IMR-90 (cell line): Measurements from ENCODE around the gene TMEM184C. TPM values are rescaled to one million over a fixed set of nuclear protein-coding genes. Genes with fewer than 3 reads are reported as not detected.

Experiments
- ATAC-seq: fragments of 200-7000 bp; cut with Tn5 transposase; 2 replicates; pipeline ENCODE4 v1.9.1; 2020; ENCODE audit warnings: low read depth, mild to moderate bottlenecking, moderate library complexity
- BruUV-seq: library from RNA; stranded (reverse); fragments of 400-500 nt; replicated peaks from 2 replicates; lab custom pipeline; 2021; lab: Mats Ljungman, UMichigan
- CTCF ChIA-PET: fragments of 300-600 bp; formaldehyde crosslinking; extraction: SDS; loops from one replicate; lab custom pipeline; 2021; ENCODE audit warnings: antibody characterized with exemption; lab: Yijun Ruan, JAX
- POLR2A ChIA-PET: fragments of 300-600 bp; sonication (Branson Sonifier 250); formaldehyde crosslinking; loops from one replicate; lab custom pipeline; 2022; ENCODE audit warnings: antibody characterized with exemption; ENCODE audit not compliant: unreplicated experiment; lab: Charles Lee
- DNase-seq: peaks from one replicate; pipeline ENCODE4 v3.0.0; 2013
- H2AFZ ChIP-seq: replicated peaks from 2 replicates; pipeline ENCODE3; 2013; ENCODE audit warnings: low read length, mild to moderate bottlenecking; ENCODE audit not compliant: poor library complexity
- H2AK5ac ChIP-seq: 2 replicates; pipeline ENCODE4 v1.6.1; 2013; ENCODE audit warnings: low read depth, low read length, inconsistent platforms
- H2AK9ac ChIP-seq: replicated peaks from 2 replicates; pipeline ENCODE3; 2013; ENCODE audit warnings: mild to moderate bottlenecking, low read depth, low read length, moderate library complexity; ENCODE audit not compliant: poor library complexity
- H2BK120ac ChIP-seq: 2 replicates; pipeline ENCODE4 v1.6.1; 2013; ENCODE audit warnings: low read depth, low read length, inconsistent platforms
- H2BK15ac ChIP-seq: 3 replicates; pipeline ENCODE4 v1.6.1; 2013; ENCODE audit warnings: low read depth, low read length, inconsistent platforms
- H2BK20ac ChIP-seq: 2 replicates; pipeline ENCODE4 v1.6.1; 2013; ENCODE audit warnings: low read depth, mild to moderate bottlenecking, inconsistent platforms, low read length, moderate library complexity
- H2BK5ac ChIP-seq: 2 replicates; pipeline ENCODE4 v1.6.1; 2013; ENCODE audit warnings: mild to moderate bottlenecking, low read depth, low read length, inconsistent platforms; ENCODE audit not compliant: poor library complexity, severe bottlenecking
- H3K14ac ChIP-seq: replicated peaks from 2 replicates; pipeline ENCODE4 v1.6.1; 2013; ENCODE audit warnings: low read depth, low read length, inconsistent platforms
- H3K18ac ChIP-seq: 2 replicates; pipeline ENCODE4 v1.6.1; 2013; ENCODE audit warnings: low read depth, low read length, control low read depth
- H3K23ac ChIP-seq: 2 replicates; pipeline ENCODE4 v1.6.1; 2013; ENCODE audit warnings: low read depth, low read length, inconsistent platforms
- H3K27ac ChIP-seq: 2 replicates; pipeline ENCODE4 v1.5.1; 2013; ENCODE audit warnings: mild to moderate bottlenecking, control low read depth, low read length; ENCODE audit not compliant: insufficient read depth
- H3K27me3 ChIP-seq: 2 replicates; pipeline ENCODE4 v1.6.1; 2013; ENCODE audit warnings: low read length; ENCODE audit not compliant: control insufficient read depth, insufficient read depth
- H3K36me3 ChIP-seq: 2 replicates; pipeline ENCODE4 v1.6.1; 2013; ENCODE audit warnings: low read length, mixed read lengths; ENCODE audit not compliant: control insufficient read depth, insufficient read depth
- H3K4ac ChIP-seq: 2 replicates; pipeline ENCODE4 v1.6.1; 2013; ENCODE audit warnings: low read depth, low read length, inconsistent platforms
- H3K4me1 ChIP-seq: 2 replicates; pipeline ENCODE4 v1.6.1; 2013; ENCODE audit warnings: low read length, mixed read lengths; ENCODE audit not compliant: control insufficient read depth, insufficient read depth
- H3K4me2 ChIP-seq: 2 replicates; pipeline ENCODE4 v1.6.1; 2013; ENCODE audit warnings: low read depth, mild to moderate bottlenecking, control low read depth, low read length, moderate library complexity
- H3K4me3 ChIP-seq: 2 replicates; pipeline ENCODE4 v1.5.1; 2013; ENCODE audit warnings: low read depth, mild to moderate bottlenecking, control low read depth, low read length, moderate library complexity; ENCODE audit not compliant: insufficient read depth
- H3K56ac ChIP-seq: 2 replicates; pipeline ENCODE4 v1.6.1; 2013; ENCODE audit warnings: low read length, inconsistent platforms; ENCODE audit not compliant: insufficient read depth; ENCODE audit errors: extremely low read depth
- H3K79me1 ChIP-seq, 2 experiments: 2 replicates each; pipeline ENCODE4 v1.6.1; 2013; ENCODE audit warnings: low read length in 2 of 2, inconsistent platforms in 1 of 2, low read depth in 1 of 2
- H3K9ac ChIP-seq: 2 replicates; pipeline ENCODE4 v1.6.1; 2013; ENCODE audit warnings: low read depth, low read length, control low read depth
- H3K9me1 ChIP-seq: 2 replicates; pipeline ENCODE4 v1.6.1; 2013; ENCODE audit warnings: low read length, inconsistent platforms; ENCODE audit not compliant: insufficient read depth
- H3K9me3 ChIP-seq: 2 replicates; pipeline ENCODE4 v1.6.1; 2013; ENCODE audit warnings: low read length; ENCODE audit not compliant: control insufficient read depth, insufficient read depth
- H4K20me1 ChIP-seq: 2 replicates; pipeline ENCODE4 v1.6.1; 2013; ENCODE audit warnings: low read length, inconsistent platforms; ENCODE audit not compliant: insufficient read depth
- H4K5ac ChIP-seq: 2 replicates; pipeline ENCODE4 v1.6.1; 2013; ENCODE audit warnings: mild to moderate bottlenecking, low read depth, low read length, control low read depth
- H4K8ac ChIP-seq, 2 experiments: 2 replicates each; pipeline ENCODE4 v1.6.1; 2013; ENCODE audit warnings: low read depth in 2 of 2, low read length in 2 of 2, control low read depth in 1 of 2, inconsistent platforms in 1 of 2
- H4K91ac ChIP-seq: 2 replicates; pipeline ENCODE4 v1.6.1; 2013; ENCODE audit warnings: low read depth, low read length, inconsistent platforms; ENCODE audit not compliant: insufficient read depth
- CHD1 ChIP-seq: IDR thresholded peaks from 2 replicates; pipeline ENCODE4 v1.6.1; 2012; ENCODE audit warnings: low read depth, low read length, improper control_type of control experiment
- ELK1 ChIP-seq: fragments of 150-350 bp; IDR thresholded peaks from 2 replicates; pipeline ENCODE4 v1.6.1; 2016; ENCODE audit warnings: low read depth, mild to moderate bottlenecking, low read length, moderate library complexity, borderline replicate concordance
- MAFK ChIP-seq: IDR thresholded peaks from 2 replicates; pipeline ENCODE4 v1.6.1; 2012; ENCODE audit warnings: low read depth, low read length, improper control_type of control experiment
- MXI1 ChIP-seq: IDR thresholded peaks from 2 replicates; pipeline ENCODE4 v1.6.1; 2012; ENCODE audit warnings: low read depth, mild to moderate bottlenecking, low read length, moderate library complexity, borderline replicate concordance
- NFE2L2 ChIP-seq: fragments of 150-350 bp; IDR thresholded peaks from 2 replicates; pipeline ENCODE4 v1.6.1; 2016; ENCODE audit warnings: low read depth, mild to moderate bottlenecking, low read length
- POLR2A ChIP-seq: IDR thresholded peaks from 2 replicates; pipeline ENCODE4 v1.6.1; 2012; ENCODE audit warnings: mild to moderate bottlenecking, low read depth, low read length
- RAD21 ChIP-seq: IDR thresholded peaks from 2 replicates; pipeline ENCODE4 v1.6.1; 2012; ENCODE audit warnings: low read length, improper control_type of control experiment
- RFX5 ChIP-seq: IDR thresholded peaks from 2 replicates; pipeline ENCODE4 v1.8.0; 2012; ENCODE audit warnings: low read depth, mild to moderate bottlenecking, low read length, moderate library complexity
- SMC3 ChIP-seq: fragments of 150-350 bp; IDR thresholded peaks from 2 replicates; pipeline ENCODE4 v1.6.1; 2016; ENCODE audit warnings: low read depth, mild to moderate bottlenecking, antibody characterized with exemption, low read length, moderate library complexity
- WGBS, 2 experiments: methylation state at CpG; one replicate each; pipeline versions ENCODE4 v1.1.5 to v1.1.7; 2013; ENCODE audit warnings: missing lambda C conversion rate in 2 of 2; ENCODE audit not compliant: insufficient read length in 1 of 2; ENCODE audit errors: extremely low coverage in 2 of 2; 5-methylcytosine and 5-hydroxymethylcytosine counted together
- dilution Hi-C: fragments of 300-500 bp; cut with HindIII; formaldehyde crosslinking; loops from one replicate; pipeline ENCODE4 v1.14.3; 2018; ENCODE audit warnings: low sequenced_read_pairs; ENCODE audit not compliant: unreplicated experiment
- in situ Hi-C: fragments of 300-500 bp; cut with MboI; formaldehyde crosslinking; loops from 3 replicates; pipeline ENCODE4 v1.14.3; 2019; ENCODE audit warnings: low sequenced_read_pairs, inconsistent platforms, mixed read lengths
- intact Hi-C: fragments of 100-400 bp; cut with micrococcal nuclease; formaldehyde crosslinking; loops from 2 replicates; pipeline ENCODE4 v1.10.0; 2022
- polyA plus RNA-seq, 3 experiments: library from polyadenylated mRNA; depleted of rRNA; stranded (reverse); fragments of >200 nt; gene quantifications; 2 replicates each; pipeline ENCODE4 v1.2.3, GENCODE V29; 2012; ENCODE audit warnings: low replicate concordance in 1 of 3
- total RNA-seq: library from RNA; depleted of rRNA; stranded (reverse); fragments of >200 nt; gene quantifications from 2 replicates; pipeline ENCODE4 v1.2.3, GENCODE V29; 2012

The TMEM184C gene
- total and polyA plus RNA-seq, 2 of the 4 experiments (the other 2 are of a cell fraction), result 17.4 to 67.6 TPM

- H4K91ac ChIP-seq, result no peak overlapping the region
- no peak overlapping the region for H2BK120ac ChIP-seq
- H4K8ac ChIP-seq, result peak overlapping the region in 1 of 2 experiments; percentile 84; a peak in 3 of 4 replicates
- peaks cover 22 to 28% of the 10 kb centered on the region in 2 experiments for H3K79me1 ChIP-seq
- H3K23ac ChIP-seq, result no peak overlapping the region
- peak overlapping the region; percentile 90 for H3K4me3 ChIP-seq
- no peak overlapping the region for H4K5ac ChIP-seq
- in situ Hi-C loops (no loop called here), dilution Hi-C loops (no loop called here), intact Hi-C loops (loop anchor here (5.0 kb wide), 1 partner anchor 250 kb away; no protein-coding TSS in a partner anchor)
- no peaks in the 10 kb centered on the region; the same call in 1 of the 2 replicates for H3K9me1 ChIP-seq
- peaks cover 2% of the 10 kb centered on the region; the same call in 1 of the 2 replicates for H3K4me1 ChIP-seq
- CTCF ChIA-PET, result interaction anchor here (0.8 kb wide), 1 partner anchor 12 kb away, joined by 3 read pairs; no protein-coding TSS in a partner anchor
- H3K36me3 ChIP-seq, result peaks cover 6% of the 10 kb centered on the region
- H3K27me3 ChIP-seq, result no peaks in the 10 kb centered on the region
- no peak overlapping the region for H2BK20ac ChIP-seq
- peak overlapping the region; percentile 86 for H3K4me2 ChIP-seq
- H2BK5ac ChIP-seq, result no peak overlapping the region
- H3K14ac ChIP-seq, result no peak overlapping the region
- H3K4ac ChIP-seq, result no peak overlapping the region
- no peak overlapping the region for H3K18ac ChIP-seq
- H2AK9ac ChIP-seq, result peak overlapping the region; percentile 91
- no peak overlapping the region for H2BK15ac ChIP-seq
- ATAC-seq (no peak), DNase-seq (no peak)
- no peak overlapping the region for H3K9ac ChIP-seq
- peak overlapping the region; percentile 99 for H2AFZ ChIP-seq
- WGBS, 2 experiments, result no CpG with 5 or more reads among the region's 6 CpGs
- TF ChIP-seq CHD1, result no peak
- no peak for TF ChIP-seq MAFK
- no peak for TF ChIP-seq RAD21
- TF ChIP-seq RFX5, result no peak
- no peak for TF ChIP-seq NFE2L2
- no peak for TF ChIP-seq ELK1
- no peak for TF ChIP-seq MXI1
- no peak for TF ChIP-seq POLR2A
- TF ChIP-seq SMC3, result no peak
- no peak overlapping the region for H3K27ac ChIP-seq
- peak overlapping the region; percentile 55; the same call in 1 of the 2 replicates for H3K56ac ChIP-seq
- POLR2A ChIA-PET, result interaction anchor here (1.0 kb wide), 1 partner anchor 67 kb away, joined by 5 read pairs; the partner anchor contains the start of gene PRMT9
- H4K20me1 ChIP-seq, result no peaks in the 10 kb centered on the region
- no peak overlapping the region for H2AK5ac ChIP-seq
- no peaks in the 10 kb centered on the region for H3K9me3 ChIP-seq
- no TSS peak for BruUV-seq
These were observed 386 bp upstream of the TMEM184C start for GRCh38 chr4:147616849-147617172.
